Measurements from ENCODE around the gene PKM.

GRCh38 chr15:72166716-72167417 is 64.1 kb downstream of the PKM start:
- TF ChIP-seq, protein P1, sequence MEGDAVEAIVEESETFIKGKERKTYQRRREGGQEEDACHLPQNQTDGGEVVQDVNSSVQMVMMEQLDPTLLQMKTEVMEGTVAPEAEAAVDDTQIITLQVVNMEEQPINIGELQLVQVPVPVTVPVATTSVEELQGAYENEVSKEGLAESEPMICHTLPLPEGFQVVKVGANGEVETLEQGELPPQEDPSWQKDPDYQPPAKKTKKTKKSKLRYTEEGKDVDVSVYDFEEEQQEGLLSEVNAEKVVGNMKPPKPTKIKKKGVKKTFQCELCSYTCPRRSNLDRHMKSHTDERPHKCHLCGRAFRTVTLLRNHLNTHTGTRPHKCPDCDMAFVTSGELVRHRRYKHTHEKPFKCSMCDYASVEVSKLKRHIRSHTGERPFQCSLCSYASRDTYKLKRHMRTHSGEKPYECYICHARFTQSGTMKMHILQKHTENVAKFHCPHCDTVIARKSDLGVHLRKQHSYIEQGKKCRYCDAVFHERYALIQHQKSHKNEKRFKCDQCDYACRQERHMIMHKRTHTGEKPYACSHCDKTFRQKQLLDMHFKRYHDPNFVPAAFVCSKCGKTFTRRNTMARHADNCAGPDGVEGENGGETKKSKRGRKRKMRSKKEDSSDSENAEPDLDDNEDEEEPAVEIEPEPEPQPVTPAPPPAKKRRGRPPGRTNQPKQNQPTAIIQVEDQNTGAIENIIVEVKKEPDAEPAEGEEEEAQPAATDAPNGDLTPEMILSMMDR (IDR thresholded peaks at IDR 0.05; ENCODE audit: insufficient read depth, low read length): no peak
- no peak for TF ChIP-seq REST (IDR thresholded peaks at IDR 0.05; ENCODE audit: insufficient replicate concordance, low read depth)
